Head of caudate nucleus (tissue), 42 donors: ENCODE data around the gene ADAM33.

Source experiments
- DNase-seq, 42 donors: peaks; one replicate each; pipeline versions ENCODE4 v3.0.0 to v3.0.0-alpha.2; 2020 to 2021; ENCODE audit warnings: mixed read lengths in 7 of 42
- intact Hi-C: fragments of 100-400 bp; cut with DNase I; formaldehyde crosslinking; loops from one replicate; pipeline ENCODE4 v1.15.0; 2022

The ADAM33 gene

DNA sequence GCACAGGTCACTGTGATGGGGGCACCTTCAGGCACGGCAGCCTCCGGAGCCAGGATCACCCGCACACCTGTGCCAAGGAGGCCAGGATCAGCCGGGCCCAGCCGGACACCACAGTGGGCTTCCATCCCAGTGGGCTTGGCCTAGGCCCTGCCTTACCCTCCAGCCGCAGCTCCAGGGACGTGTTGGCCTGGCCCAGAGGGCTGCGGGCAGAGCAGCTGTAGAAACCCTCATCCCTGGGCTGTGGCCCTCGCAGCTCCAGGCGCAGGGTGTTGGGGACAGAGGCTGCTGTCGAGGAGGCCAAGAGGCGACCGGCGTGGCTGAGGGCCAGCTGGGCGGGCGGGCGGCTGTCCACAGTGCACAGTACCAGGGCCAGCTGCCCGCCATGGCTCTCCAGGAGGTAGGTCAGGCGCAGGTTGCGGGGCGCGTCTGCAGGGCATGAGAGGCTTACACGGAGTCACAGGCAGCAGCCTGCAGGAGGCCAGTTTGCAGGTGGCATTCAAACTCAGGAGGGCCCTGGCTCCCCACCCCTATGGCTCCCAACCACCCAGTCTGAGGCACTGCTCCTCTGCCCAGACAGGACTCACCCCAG, 11.0 kb upstream of the ADAM33 start:
- intact Hi-C loops, result no loop called here
- DNase-seq, result no peak

GRCh38 chr20:3691897-3692296, 10.1 kb upstream of the ADAM33 start:
- no peak for DNase-seq

GRCh38 chr20:3691306-3691705, 9.5 kb upstream of the ADAM33 start:
- DNase-seq, result no peak

More at GRCh38 chr20:3691897-3692296, 10.1 kb upstream of the ADAM33 start:
- intact Hi-C loops, result no loop called here

GRCh38 chr20:3690413-3690812, 8.6 kb upstream of the ADAM33 start:
- intact Hi-C loops, result no loop called here

More at GRCh38 chr20:3691306-3691705, 9.5 kb upstream of the ADAM33 start:
- intact Hi-C loops, result no loop called here

DNA sequence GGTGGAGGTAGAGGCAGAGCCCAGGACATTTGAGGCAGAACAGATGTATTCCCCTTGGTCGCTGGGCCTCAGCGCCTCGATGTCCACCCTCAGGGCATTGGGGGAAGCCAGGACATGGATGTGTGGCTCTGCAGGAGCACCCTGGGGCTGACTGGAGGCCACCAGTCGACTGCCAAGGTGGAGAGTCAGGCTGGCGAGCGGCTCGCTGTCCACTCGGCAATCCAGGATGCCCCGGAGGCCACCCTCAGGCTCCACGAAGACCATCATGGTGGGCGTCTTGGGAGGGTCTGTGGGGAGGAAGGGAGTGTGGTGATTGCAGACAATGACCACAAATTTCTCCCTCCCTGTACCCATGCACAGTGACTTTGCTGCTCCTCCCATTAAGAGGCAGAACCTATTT, 8.2 kb upstream of the ADAM33 start:
- no peak for DNase-seq
- intact Hi-C loops, result no loop called here

More at GRCh38 chr20:3690413-3690812, 8.6 kb upstream of the ADAM33 start:
- no peak for DNase-seq

- peak in 9 of 42 donors; percentile 7 to 48 (median 30) for DNase-seq
- intact Hi-C loops, result no loop called here
Measured at GRCh38 chr20:3687655-3688054, 5.8 kb upstream of the ADAM33 start.

DNA sequence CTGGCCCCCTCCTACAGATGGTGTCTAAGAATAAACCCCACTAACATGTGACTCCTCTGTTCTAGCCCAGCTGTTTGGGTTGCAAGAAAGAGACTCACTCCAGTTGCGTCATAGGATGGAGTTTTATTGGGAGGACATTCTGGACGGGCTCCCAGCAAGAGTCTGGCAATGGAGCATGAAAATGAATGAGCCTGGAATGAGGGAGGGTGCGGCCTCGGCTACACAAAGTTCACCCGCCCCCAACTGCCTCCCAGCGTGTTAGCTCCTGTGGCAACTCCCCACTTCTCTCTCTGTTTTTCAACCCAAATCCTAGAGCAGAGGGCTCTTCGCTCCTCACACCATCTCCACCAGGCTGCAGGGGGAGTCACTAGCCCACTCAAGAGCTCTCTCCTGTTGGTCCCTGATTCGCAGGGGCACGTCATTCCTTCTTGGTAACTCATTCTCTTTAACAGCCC, 5.1 kb upstream of the ADAM33 start:
- intact Hi-C loops, result no loop called here
- peak in 38 of 42 donors; percentile 13 to 82 (median 56) for DNase-seq

GRCh38 chr20:3686421-3686820, 4.6 kb upstream of the ADAM33 start:
- no peak for DNase-seq
- intact Hi-C loops, result no loop called here

DNA sequence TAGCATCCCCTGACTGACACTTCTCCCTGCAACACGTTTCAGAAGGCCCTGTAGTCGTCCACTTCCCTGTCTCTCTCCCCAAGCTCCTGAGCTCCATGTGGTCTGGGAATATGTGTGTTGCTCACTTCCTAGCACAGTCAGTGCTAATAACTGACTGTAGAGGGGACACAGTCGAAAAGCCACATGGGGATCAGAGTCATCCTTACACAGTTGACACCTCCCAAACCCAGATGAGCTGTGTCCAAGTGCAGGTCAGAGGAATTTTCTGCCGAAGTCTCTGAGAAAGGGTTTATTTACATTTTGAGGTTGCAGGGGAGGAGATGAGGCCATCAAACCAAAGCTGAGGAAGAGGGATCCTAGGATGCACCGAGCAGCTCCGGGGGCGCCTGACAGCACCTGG, 3.5 kb upstream of the ADAM33 start:
- intact Hi-C loops, result no loop called here
- DNase-seq, result no peak

- intact Hi-C loops, result no loop called here
- DNase-seq, result no peak
Measured at GRCh38 chr20:3681352-3681930, 369 bp downstream of the ADAM33 start.

GRCh38 chr20:3680701-3681351, 984 bp downstream of the ADAM33 start:
- DNase-seq, result no peak
- intact Hi-C loops, result no loop called here

GRCh38 chr20:3679749-3680700, 1.8 kb downstream of the ADAM33 start:
- DNase-seq, result peak in 2 of 42 donors; percentile 7 to 19
- intact Hi-C loops, result loop anchor here (5.0 kb wide), 1 partner anchor 32 kb away; the partner anchor contains the start of gene SIGLEC1

DNA sequence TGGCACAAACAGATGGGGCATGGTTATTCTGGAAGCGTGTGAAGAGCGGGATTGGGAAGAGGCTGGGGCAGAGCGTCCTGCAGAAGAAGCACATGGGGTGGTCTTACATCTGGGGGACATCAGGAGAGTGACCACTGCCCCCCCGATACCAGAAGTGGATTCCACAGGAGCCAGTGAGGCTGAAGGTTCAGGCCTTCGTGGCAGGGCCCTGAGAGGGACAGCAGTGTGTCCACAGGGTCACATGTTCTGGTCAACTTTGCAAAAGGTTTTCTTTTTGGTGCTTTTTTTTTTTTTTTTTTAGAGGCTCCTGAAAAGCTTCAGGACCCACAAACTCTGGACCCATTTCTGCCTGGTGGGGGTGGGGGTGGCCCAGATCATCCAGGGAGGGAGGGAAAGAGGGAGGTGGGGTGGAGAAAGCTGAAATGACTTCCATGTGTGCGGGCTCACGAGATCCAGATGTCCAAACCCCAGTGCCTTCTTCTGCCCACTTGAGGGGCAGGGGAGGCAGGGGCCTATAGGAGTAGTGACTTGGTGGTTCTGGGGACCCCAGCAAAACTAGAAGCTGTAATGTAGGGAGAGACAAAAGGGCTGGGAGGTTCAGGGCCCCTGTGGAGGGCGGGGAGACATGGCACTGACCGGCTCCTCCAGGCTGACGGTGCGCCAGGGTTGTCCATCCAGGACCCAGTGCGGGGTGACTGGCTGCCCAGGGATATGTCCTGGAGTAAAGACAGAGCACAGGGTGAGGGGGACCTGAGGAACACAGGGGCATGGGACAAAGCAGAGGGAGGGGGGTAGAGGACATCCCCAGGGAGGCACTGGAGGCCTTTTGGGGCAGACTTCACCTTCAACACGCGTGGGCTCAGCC, 2.7 kb downstream of the ADAM33 start:
- intact Hi-C loops, result loop anchor here (5.0 kb wide), 1 partner anchor 33 kb away; the partner anchor contains the start of gene SIGLEC1
- DNase-seq, result no peak

- intact Hi-C loops, result loop anchor here (5.0 kb wide), 1 partner anchor 34 kb away; the partner anchor contains the start of gene SIGLEC1
- DNase-seq, result no peak
Measured at GRCh38 chr20:3678198-3678597, 3.6 kb downstream of the ADAM33 start.

- intact Hi-C loops, result loop anchor here (5.0 kb wide), 1 partner anchor 35 kb away; the partner anchor contains the start of gene SIGLEC1
- peak in 27 of 42 donors; percentile 7 to 75 (median 38) for DNase-seq
Measured at GRCh38 chr20:3677733-3678132, 4.1 kb downstream of the ADAM33 start.

DNA sequence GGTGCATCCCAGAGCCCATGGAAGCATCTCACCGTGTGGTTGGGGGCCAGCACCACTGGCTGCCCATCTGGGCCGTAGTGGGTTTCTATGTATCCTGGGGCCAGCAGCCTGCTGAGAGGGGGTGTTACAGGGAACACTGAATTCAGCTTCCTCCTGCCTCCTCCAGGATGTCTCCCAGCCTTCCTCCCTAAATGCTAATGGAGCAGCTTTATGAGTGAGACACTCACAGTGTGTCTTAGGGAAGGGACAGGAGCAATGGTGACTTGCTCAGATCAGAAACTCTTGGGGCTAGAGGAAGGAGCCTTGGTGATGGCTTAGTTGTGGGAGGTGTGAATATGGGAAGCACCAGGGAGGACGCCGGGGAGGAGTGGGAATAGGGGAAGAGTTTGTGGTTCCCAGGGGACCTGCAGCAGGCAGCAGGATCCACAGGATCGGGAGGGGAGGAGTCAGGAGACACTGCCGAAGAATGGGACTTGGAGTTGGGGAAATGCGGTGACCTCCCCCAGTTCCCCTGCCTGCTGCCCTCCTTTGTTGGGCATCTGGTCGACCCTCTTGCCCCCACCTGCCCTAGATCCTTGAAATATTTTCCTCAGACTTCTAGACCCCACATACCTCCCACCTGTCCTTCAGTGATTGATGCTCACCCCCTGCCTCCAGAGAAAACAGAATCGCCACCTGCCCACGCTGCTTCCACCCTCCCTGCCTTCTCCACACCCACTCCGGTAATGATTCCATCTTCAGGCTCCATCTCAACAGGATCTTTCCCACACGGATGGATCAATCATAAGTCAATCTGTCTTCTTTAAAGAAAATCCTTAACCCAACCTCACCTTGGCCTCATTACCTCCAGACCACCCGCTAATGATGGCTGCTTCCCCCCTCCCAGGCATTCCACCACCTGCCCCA, 6.6 kb downstream of the ADAM33 start:
- intact Hi-C loops, result loop anchor here (5.0 kb wide), 1 partner anchor 37 kb away; the partner anchor contains the start of gene SIGLEC1
- DNase-seq, result no peak

GRCh38 chr20:3674447-3674846, 7.4 kb downstream of the ADAM33 start:
- intact Hi-C loops, result no loop called here

More at GRCh38 chr20:3674447-3674846, 7.4 kb downstream of the ADAM33 start:
- no peak for DNase-seq
